ENCODE results near the gene XCR1.

DNA sequence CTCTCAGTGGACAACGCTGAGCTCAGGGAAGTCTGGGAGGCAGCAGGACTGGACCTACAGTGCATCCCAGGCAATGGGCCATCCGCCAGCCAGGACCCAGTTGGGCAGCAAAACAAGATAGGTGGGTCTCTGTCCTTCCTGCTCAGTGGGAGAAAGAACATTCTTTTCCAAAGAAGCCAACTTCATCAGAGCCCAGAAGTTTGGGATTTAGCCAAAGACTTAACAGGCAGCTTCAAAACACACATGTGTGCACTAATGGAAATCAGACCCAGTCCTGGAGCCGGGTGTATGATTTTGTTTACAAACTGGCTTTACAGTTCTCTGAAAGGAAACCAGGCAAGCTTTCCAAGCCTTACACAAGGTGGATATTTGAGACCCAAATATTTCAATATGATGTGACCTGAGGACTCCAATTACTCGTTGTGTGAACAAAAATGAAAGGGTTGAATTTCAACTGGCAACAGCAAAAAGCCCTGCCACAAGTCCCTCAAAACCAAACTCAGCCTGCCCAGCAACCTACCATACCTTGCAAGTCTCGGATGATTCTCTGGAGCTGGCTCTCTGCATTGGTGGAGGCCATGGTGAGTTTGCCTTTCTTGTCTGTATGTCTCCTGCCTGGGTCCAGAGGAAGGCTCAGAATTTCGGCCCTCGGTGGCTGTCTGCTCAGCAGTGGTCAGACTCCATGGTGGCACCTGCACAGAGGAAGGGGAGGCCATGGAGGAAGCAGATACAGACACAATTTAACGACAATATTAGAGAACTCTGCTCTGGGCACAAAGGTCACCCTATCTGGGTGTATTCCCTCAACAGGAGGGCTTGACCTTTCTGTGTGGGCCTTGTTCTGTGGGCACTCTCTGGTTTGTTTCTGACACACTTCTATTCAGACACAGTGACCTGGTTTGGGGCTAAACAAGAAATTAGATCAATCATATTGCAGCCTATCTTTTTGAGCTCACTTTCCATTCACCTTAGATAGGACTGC is 42.7 kb downstream of the XCR1 start:
- TF ChIP-seq USF1 (IDR thresholded peaks at IDR 0.05) (no peak), CEBPB (IDR thresholded peaks at IDR 0.05) (no peak), YY1 (IDR thresholded peaks at IDR 0.05; ENCODE audit: low read depth) (no peak), EGR1 (IDR thresholded peaks at IDR 0.05) (no peak)
- TF ChIP-seq, protein P1, sequence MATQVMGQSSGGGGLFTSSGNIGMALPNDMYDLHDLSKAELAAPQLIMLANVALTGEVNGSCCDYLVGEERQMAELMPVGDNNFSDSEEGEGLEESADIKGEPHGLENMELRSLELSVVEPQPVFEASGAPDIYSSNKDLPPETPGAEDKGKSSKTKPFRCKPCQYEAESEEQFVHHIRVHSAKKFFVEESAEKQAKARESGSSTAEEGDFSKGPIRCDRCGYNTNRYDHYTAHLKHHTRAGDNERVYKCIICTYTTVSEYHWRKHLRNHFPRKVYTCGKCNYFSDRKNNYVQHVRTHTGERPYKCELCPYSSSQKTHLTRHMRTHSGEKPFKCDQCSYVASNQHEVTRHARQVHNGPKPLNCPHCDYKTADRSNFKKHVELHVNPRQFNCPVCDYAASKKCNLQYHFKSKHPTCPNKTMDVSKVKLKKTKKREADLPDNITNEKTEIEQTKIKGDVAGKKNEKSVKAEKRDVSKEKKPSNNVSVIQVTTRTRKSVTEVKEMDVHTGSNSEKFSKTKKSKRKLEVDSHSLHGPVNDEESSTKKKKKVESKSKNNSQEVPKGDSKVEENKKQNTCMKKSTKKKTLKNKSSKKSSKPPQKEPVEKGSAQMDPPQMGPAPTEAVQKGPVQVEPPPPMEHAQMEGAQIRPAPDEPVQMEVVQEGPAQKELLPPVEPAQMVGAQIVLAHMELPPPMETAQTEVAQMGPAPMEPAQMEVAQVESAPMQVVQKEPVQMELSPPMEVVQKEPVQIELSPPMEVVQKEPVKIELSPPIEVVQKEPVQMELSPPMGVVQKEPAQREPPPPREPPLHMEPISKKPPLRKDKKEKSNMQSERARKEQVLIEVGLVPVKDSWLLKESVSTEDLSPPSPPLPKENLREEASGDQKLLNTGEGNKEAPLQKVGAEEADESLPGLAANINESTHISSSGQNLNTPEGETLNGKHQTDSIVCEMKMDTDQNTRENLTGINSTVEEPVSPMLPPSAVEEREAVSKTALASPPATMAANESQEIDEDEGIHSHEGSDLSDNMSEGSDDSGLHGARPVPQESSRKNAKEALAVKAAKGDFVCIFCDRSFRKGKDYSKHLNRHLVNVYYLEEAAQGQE (IDR thresholded peaks at IDR 0.05; ENCODE audit: low read depth): no peak
